GM18861 (cell line): ENCODE data around the gene MAP1A.

ENCODE experiments used
- ATAC-seq: cut with Tn5 transposase; IDR thresholded peaks from one replicate; pipeline ENCODE4 v1.9.1; 2021; ENCODE audit not compliant: unreplicated experiment

Gene MAP1A

GRCh38 chr15:43517354-43518196 is at the start of gene MAP1A:
Gene MAP1A (plus strand): TSS chr15:43517608. CDS start chr15:43521474, 3,866 bp downstream.
- ATAC-seq: no peak

DNA sequence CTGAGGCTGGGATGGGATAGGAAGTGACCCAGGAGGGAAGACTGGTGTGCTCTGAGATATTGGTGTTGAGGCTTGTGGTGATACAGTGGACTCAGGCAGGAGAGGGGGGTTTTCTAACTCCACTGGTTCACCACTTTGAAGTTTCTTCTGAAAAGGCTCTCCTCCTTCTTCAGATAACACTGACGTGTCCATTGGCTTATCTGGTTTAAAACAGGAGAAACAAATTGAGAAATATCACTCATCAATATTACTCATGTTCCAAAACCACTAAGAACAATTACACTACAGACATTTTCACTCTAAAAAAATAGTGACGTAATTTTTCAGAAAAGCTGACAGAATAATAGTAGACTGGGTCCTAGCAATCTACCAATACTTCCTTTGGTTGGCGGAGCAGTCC is 47.5 kb upstream of the MAP1A start:
- no peak for ATAC-seq

DNA sequence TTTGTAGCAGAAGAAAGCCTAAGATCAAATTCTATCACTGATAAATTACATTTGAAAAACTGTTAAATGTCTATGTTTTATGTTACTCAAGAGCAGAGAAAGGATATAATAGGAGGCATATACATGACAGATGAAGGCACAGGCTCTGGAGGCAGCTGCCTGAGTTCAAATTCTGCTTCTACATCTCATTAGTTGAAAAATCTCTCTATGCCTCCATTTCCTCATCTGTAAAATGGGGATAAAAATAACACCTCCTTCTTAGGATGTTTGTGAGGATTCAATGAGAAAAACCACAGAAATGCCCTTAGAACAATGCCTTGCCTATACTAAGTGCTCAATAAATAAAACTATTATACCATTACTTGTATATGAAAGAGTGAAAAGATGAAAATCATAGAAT is 45.4 kb upstream of the MAP1A start:
- ATAC-seq: no peak

DNA sequence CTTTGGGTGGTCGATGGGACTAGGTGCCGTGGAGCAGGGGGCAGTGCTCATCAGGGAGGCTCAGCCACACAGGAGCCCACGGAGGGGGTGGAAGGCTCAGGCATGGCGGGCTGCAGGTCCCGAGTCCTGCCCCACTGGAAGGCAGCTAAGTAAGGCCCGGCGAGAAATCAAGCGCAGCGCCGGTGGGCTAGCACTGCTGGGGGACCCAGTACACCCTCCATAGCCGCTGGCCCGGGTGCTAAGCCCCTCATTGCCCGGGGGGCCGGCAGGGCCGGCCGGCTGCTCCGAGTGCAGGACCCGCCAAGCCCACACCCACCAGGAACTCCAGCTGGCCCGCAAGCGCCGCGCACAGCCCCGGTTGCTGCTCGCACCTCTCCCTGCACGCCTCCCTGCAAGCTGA is 43.5 kb upstream of the MAP1A start:
- ATAC-seq: no peak

GRCh38 chr15:43483297-43484128 is 33.9 kb upstream of the MAP1A start:
- no peak for ATAC-seq

DNA sequence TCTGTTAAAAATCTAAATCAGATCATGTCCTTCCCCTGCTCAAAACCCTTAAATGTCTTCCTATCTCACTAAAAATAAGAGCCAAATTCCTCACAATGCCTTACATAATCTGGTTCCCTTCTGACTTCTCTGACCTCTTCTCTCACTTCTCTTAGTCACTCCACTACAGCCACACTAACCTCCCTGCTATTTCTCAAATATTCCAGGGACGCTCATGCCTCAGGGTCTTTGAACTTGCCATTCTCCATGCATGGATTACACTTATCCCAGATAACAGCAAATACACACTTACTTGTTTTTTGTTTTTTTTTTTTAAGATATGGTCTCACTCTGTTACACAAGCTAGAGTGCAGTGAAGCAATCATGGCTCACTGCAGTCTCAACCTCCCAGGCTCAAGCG is 33.0 kb upstream of the MAP1A start:
- no peak for ATAC-seq

DNA sequence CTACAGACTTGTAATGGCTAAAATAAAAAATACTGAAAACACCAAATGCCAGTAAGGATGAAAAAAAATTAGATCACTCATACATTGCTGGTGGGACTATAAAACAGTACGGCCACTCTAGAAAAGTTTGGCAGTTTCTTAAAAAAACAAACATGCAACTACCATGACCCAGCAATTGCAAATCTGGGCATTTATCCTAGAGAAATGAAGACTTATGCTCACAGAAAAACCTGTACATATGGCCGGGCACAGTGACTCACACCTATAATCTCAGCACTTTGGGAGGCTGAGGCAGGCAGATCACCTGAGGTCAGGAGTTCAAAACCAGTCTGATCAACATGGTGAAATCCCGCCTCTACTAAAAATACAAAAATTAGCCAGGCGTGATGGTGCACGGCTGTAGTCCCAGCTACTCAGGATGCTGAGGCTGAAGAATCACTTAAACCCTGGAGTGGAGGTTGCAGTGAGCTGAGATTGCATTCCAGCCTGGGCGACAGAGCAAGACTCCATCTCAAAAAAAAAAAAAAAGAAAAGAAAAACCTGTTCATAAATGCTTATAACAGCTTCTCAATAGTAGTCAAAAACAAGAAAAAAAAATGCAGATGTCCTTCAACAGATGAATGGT is 30.0 kb upstream of the MAP1A start:
- no peak for ATAC-seq

- no peak for ATAC-seq
These were observed 28.6 kb upstream of the MAP1A start for GRCh38 chr15:43488790-43489189.

DNA sequence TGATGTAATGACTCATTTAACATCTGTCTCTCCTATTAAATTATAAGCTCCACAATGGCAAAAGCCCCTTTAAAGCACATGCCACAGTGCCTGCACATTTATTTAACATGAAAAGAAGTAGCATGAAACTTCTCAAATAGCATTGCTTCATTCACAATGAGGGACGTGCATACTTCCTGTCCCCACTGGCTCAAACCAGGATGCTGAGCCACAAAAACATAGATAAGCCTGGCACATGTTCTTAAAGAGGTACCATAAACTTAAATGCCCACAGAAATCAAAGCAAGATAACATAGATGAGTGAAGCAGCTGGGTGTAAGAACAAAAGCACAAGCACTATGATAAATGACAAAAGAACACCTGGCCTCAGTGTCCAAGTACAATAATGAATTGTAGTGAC is 28.2 kb upstream of the MAP1A start:
- ATAC-seq: no peak

DNA sequence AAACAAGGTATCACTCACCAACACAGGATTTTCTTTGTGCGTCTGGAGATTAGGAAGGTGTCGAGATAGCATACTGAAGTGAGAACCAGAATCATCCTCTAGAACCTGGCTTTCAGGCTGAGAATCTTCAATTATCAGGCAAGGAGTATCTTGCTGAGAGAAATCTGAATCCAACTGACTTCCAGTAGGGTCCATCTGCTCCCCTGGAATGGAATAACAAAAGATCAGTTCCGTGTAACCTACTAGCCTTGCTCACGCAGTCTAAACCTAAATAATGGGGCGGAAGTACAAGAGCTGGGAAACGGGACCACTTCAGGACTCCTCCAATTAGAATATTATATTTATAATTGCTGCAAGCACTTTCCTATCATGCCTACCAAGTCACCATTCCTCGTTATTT is 25.1 kb upstream of the MAP1A start:
- no peak for ATAC-seq

DNA sequence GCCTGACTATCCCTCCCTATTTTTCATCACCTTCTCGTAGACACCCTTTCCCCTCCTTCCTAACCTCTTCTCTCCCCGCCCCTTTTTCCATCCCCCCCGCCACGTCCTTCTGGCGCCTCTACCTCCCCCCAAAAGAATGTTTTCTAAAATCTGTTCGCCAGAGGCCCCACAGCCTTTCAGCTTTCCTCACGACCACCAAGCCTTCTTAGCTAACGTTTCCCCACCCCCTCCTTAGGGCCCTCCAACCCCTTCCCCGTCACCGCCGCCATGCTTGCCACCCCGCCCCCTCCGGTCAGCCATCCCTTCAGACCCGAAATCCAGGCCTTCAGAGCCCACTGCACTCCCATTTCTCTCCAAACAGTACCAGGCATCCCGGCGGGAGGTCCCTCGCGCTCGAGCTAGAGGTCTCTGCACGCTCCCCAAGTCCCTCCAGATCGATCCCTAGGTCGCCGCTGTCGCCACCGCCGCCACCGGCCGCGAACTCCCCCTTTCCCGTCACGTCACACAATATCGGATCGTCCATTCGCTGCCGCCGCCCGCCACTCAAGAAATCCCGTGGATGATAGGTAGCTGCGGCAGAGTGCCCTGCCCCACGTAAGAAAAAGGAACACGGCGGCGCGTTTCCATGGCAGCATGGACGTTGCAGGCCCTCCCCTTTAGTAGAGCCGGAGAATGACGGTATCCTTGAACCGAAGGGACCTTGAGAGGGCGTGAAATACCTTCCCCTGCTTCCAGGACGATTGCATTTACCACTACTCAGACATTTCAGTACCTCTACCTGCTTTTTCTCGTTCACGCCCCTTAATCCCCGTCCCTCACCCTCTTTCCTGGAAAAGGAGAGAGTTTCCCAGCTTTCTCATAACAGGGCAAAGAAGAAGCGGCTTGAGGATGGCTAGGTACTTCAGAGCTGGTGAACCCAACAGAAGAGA is 24.5 kb upstream of the MAP1A start, which contains the start of gene TP53BP1:
Gene TP53BP1, minus strand, starts transcription at position 484 of the 929 bp plus-strand sequence. Its CDS starts 113 bp downstream, at position 371.
- peak; percentile 90 for ATAC-seq

DNA sequence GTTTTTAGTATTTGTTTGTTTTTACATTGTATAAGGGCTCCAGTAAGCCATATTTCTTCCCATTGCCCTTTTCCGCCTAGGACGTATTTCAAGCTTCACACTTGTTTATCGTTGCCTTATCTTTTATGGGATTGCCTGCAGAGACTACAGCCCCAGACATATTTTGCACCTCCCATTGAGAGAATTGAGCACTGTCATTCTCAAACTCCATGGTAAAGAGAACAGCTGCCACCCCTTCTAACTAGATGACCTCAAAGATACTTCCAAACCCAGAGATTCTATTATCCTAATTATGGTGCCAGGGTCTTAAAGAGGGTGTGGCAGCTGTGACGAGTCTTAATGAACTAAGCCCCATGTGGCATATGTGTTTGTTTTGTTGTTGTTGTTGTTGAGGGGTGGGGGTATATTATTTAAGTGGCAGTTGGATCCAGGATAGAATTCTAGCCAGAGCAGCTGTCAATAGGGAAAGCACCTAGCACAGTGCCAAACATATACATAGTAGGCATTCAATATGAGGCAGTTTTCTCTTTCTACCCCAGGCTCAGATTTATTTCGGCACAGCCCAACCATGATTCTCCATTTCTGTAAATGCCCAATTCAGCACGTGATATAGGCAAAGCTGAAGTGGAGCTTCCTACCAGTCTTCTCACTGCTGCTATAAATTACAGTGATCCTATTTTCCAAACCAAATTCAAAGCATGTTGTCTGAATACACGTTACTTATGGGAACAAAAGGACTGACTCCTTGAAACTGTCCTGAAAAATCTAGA is 23.5 kb upstream of the MAP1A start:
- ATAC-seq: no peak

GRCh38 chr15:43498990-43499389 is 18.4 kb upstream of the MAP1A start:
- ATAC-seq: no peak

DNA sequence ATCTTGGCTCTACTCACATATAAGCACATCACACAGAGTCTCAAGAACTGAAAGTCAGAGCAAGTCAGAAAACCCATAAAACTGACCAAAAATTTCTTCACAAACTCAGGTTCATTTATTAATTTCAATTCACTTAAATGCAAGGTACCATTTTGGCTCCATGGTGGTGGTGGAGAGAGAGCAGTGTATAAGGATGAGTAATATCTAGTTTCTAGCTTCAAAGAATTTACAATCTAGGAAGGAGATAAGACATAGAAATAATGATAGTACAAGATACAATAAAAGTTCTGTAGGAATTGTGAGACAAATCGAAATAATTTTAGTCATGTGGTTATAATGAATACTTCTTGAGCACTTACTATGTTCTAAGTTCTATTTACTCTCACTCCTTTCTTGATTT is 17.8 kb upstream of the MAP1A start:
- no peak for ATAC-seq

DNA sequence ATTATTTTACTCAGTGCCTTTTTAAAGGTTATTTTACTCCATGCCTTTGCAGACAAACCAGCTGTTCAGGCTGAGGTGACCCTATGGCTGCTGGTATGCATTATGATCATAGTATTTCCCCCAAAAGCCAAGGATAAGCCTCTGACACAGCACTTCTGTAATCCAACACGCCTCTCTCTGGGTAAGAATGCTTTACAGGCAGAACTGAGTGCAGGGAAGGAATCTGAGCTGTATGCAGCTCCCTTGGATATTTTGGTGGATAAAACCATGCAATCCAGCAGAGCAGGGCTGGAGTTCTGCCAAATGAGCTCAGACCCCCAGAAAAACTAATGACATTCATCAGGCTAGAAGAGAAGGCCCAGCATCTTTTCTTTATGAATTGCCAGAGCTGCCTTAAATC is 11.7 kb upstream of the MAP1A start:
- ATAC-seq: no peak

GRCh38 chr15:43508421-43508820 is 9.0 kb upstream of the MAP1A start:
- ATAC-seq: no peak

DNA sequence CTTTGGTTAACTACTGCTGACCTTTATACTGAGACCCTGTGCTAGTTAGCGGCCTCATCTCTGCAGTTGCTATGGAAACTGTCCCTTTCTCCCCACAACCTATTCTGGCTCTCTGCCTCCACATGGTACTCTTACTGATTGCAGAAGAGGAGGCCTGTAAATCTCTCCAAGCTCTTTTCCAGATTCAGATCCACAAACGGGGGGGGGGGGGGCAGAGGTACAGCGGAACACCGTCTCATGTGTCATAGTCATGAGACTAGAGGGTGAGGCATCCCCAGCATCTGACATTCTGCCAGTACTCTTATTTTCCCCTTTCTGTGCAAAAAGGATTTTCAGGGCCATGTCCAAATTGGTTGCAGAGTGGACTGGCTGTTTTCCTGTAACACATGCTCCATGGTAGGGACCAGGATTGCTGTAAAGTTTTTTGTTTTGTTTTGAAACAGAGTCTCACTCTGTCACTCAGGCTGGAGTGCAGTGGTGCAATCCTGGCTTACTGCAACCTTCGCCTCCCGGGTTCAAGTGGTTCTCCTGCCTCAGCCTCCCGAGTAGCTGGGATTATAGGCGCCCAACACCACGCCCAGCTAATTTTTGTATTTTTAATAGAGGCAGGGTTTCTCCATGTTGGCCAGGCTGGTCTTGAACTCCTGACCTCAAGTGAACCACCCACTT is 8.3 kb upstream of the MAP1A start:
- ATAC-seq: no peak

DNA sequence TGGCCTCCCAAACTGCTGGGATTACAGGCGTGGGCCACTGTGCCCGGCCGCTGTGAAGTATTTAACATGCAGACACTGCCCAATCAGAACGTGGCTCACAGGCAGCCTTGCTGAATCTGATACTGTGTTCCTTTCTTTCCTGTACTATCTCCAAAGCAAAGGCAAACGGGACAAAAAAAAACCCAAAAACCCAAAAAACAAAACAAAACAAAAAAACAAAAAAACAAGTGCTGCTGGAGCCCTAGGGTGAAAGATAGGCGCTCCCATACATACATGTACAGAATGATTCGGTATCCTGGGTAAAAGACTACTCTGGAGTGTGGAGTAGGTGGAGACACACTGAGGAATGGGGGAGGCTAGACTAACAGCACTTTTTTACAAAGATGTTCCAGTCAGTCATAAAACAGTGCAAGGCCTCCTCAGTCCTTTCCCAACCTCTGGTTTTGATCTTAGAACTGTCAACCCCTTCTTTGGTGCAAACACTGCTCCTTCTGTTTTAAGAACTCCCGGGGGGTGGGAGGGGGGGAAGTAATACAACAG is 7.7 kb upstream of the MAP1A start:
- ATAC-seq: no peak
